Spleen (tissue), 7 donors: ENCODE results near the gene TMC7.
"Not testable (repeated sequence)": the region's sequence is repeated elsewhere in the genome, so short reads cannot be mapped to it uniquely, and the experiment has no call there.

Experiments
- CTCF ChIP-seq, 11 experiments: fragments of 200-600 bp in 7 of 11; fragments of 450-650 bp in 4 of 11; sonication (generic) in 4 of 11; IDR thresholded peaks in 8 of 11; conservative IDR thresholded peaks in 3 of 11; 1 replicate in 7 of 11; 2 replicates in 4 of 11; pipeline versions ENCODE4 v1.4.0 to v1.8.0; 2016 to 2021; ENCODE audit warnings: antibody characterized with exemption in 11 of 11, inconsistent platforms in 4 of 11, mild to moderate bottlenecking in 1 of 11
- POLR2A ChIP-seq, 3 donors: fragments of 450-650 bp; IDR thresholded peaks; one replicate each; pipeline ENCODE4 v1.5.1; 2017; ENCODE audit warnings: antibody characterized with exemption in 3 of 3, mild to moderate bottlenecking in 1 of 3
- POLR2AphosphoS5 ChIP-seq, 3 donors: sonication (generic); formaldehyde crosslinking; IDR thresholded peaks; one replicate each; pipeline ENCODE4 v1.5.1; 2017; ENCODE audit warnings: antibody characterized with exemption in 3 of 3
- donor health status: DM: no; HTN: no; CAD: no; lungs with moderate emphysema.
- donor health status: DM: no; HTN: no; CAD: no.
- donor health status: DM: no; HTN: no; CAD: no.

DNA sequence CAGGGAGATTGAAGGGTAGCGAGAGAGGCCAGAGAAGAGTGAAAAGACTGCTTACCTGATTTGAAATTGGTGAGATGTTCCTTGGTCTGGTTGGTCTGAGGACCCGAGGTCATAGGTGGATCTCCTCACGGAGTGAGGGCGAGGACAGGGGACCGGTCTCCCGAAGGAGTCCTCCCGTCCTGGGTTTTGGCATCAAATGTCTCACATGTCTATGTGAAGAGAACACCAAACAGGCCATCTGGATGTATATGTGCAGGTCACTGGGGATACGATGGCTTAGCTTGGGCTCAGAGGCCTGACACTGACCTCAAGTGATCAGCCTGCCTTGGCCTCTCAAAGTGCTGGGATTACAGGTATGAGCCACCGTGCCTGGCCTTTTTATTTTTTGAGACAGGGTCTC, 13.3 kb downstream of the TMC7 start:
- TF ChIP-seq POLR2A (IDR thresholded peaks at IDR 0.05); CTCF (IDR thresholded peaks at IDR 0.05 in 8 of 11, conservative IDR thresholded peaks at IDR 0.05 in 3 of 11); POLR2AphosphoS5 (IDR thresholded peaks at IDR 0.05): not testable (repeated sequence)
